ENCODE results near the gene SLCO1B3.
"Not testable (repeated sequence)": the region's sequence is repeated elsewhere in the genome, so short reads cannot be mapped to it uniquely, and the experiment has no call there.

SLCO1B3 gene

GRCh38 chr12:20810487-20810886, at the start of gene SLCO1B3:
Gene SLCO1B3 (plus strand): TSS chr12:20810705. CDS start chr12:20815739, 5,034 bp downstream.
- no peak for DNase-seq

GRCh38 chr12:20777420-20777819, 33.1 kb upstream of the SLCO1B3 start:
- DNase-seq, result no peak

GRCh38 chr12:20778969-20779368, 31.5 kb upstream of the SLCO1B3 start:
- DNase-seq, result no peak

GRCh38 chr12:20779971-20780370, 30.5 kb upstream of the SLCO1B3 start:
- not testable (repeated sequence) for DNase-seq

GRCh38 chr12:20783796-20784357, 26.6 kb upstream of the SLCO1B3 start:
- DNase-seq, result not testable (repeated sequence)

GRCh38 chr12:20792971-20793370, 17.5 kb upstream of the SLCO1B3 start:
- no peak for DNase-seq

GRCh38 chr12:20798554-20798953, 12.0 kb upstream of the SLCO1B3 start:
- DNase-seq, result no peak

- DNase-seq, result no peak
Observed at GRCh38 chr12:20800160-20800559, 10.3 kb upstream of the SLCO1B3 start.

GRCh38 chr12:20801035-20801434, 9.5 kb upstream of the SLCO1B3 start:
- no peak for DNase-seq

- DNase-seq, result no peak
Observed at GRCh38 chr12:20805921-20806320, 4.6 kb upstream of the SLCO1B3 start.

- DNase-seq, result no peak
Observed at GRCh38 chr12:20807192-20808080, 3.1 kb upstream of the SLCO1B3 start.

GRCh38 chr12:20808521-20808920, 2.0 kb upstream of the SLCO1B3 start:
- no peak for DNase-seq

GRCh38 chr12:20815574-20815973, 5.1 kb downstream of the SLCO1B3 start:
- no peak for DNase-seq

- DNase-seq, result no peak
Observed at GRCh38 chr12:20822415-20822814, 11.9 kb downstream of the SLCO1B3 start.

GRCh38 chr12:20822925-20823324, 12.4 kb downstream of the SLCO1B3 start:
- no peak for DNase-seq

- DNase-seq, result no peak
Observed at GRCh38 chr12:20829919-20830318, 19.4 kb downstream of the SLCO1B3 start.

GRCh38 chr12:20830456-20830855, 20.0 kb downstream of the SLCO1B3 start:
- DNase-seq, result no peak

GRCh38 chr12:20832911-20833310, 22.4 kb downstream of the SLCO1B3 start:
- no peak for DNase-seq

- DNase-seq, result no peak
Observed at GRCh38 chr12:20852649-20853048, 42.1 kb downstream of the SLCO1B3 start.

- DNase-seq, result no peak
Observed at GRCh38 chr12:20863056-20863455, 52.6 kb downstream of the SLCO1B3 start.

- no peak for DNase-seq
Observed at GRCh38 chr12:20865873-20866272, 55.4 kb downstream of the SLCO1B3 start.

- DNase-seq, result no peak
Observed at GRCh38 chr12:20868277-20868676, 57.8 kb downstream of the SLCO1B3 start.

- DNase-seq, result no peak
Observed at GRCh38 chr12:20883288-20883687, 72.8 kb downstream of the SLCO1B3 start.

- DNase-seq, result no peak
Observed at GRCh38 chr12:20885116-20885515, 74.6 kb downstream of the SLCO1B3 start.
